ENCODE data around the gene CYP4F8. TPM values are rescaled to one million over a fixed set of nuclear protein-coding genes. Genes with fewer than 3 reads are reported as not detected.
A peak's percentile ranks its signal among the peaks of the same experiment; 100 is the strongest.
"Not testable (repeated sequence)": the region's sequence is repeated elsewhere in the genome, so short reads cannot be mapped to it uniquely, and the experiment has no call there.

The CYP4F8 gene
- total RNA-seq, 2 experiments from 2014 or later = not detected

GRCh38 chr19:15592506-15592905 is 22.5 kb upstream of the CYP4F8 start:
- H3K9me3 Mint-ChIP-seq (ENCODE audit: low read depth); H3K36me3 Mint-ChIP-seq; H3K4me1 Mint-ChIP-seq; H3K4me3 Mint-ChIP-seq; DNase-seq; H3K27ac Mint-ChIP-seq; ATAC-seq; CTCF ChIA-PET: not testable (repeated sequence)
- H3K27me3 Mint-ChIP-seq = peaks cover 11% of the 10 kb centered on the region

- H3K9me3 Mint-ChIP-seq (ENCODE audit: low read depth); H3K4me3 Mint-ChIP-seq; H3K36me3 Mint-ChIP-seq; CTCF ChIA-PET; H3K27me3 Mint-ChIP-seq; H3K27ac Mint-ChIP-seq; ATAC-seq; H3K4me1 Mint-ChIP-seq: not testable (repeated sequence)
- DNase-seq = peak; percentile 1
Measured at GRCh38 chr19:15593766-15594165, 21.3 kb upstream of the CYP4F8 start.

- CTCF ChIA-PET = no interaction called here
- H3K9me3 Mint-ChIP-seq (ENCODE audit: low read depth) = no peaks in the 10 kb centered on the region
- peak; percentile 9 for DNase-seq
- H3K4me1 Mint-ChIP-seq = no peaks in the 10 kb centered on the region
- H3K36me3 Mint-ChIP-seq = no peaks in the 10 kb centered on the region
- no peak overlapping the region for H3K4me3 Mint-ChIP-seq
- H3K27ac Mint-ChIP-seq = no peak overlapping the region
- peaks cover 8% of the 10 kb centered on the region for H3K27me3 Mint-ChIP-seq
- no peak for ATAC-seq
Measured at GRCh38 chr19:15595069-15595468, 19.9 kb upstream of the CYP4F8 start.

DNA sequence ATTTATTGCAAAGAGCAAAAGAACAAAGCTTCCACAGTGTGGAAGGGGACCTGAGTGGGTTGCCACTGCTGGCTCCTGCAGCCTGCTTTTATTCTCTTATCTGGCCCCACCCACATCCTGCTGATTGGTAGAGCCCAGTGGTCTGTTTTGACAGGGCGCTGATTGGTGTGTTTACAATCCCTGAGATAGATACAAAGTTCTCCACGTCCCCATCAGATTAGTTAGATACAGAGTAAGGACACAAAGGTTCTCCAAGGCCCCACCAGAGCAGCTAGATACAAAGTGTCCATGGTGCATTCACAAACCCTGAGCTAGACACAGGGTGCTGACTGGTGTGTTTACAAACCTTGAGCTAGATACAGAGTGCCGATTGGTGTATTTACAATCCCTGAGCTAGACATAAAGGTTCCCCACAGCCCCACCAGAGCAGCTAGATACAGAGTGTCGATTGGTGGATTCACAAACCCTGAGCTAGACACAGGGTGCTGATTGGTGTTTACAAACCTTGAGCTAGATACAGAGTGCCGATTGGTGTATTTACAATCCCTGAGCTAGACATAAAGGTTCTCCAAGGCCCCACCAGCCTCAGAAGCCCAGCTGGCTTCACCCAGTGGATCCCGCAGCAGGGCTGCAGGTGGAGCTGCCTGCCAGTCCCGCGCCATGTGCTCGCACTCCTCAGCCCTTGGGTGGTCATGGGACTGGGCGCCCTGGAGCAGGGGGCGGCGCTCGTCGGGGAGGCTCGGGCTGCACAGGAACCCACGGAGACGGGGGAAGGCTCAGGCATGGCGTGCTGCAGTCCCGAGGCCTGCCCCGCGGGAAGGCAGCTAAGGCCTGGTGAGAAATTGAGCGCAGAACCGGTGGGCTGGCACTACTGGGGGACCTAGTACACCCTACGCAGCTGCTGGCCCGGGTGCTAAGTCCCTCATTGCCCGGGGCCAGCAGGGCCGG is 6.8 kb upstream of the CYP4F8 start:
- H3K36me3 Mint-ChIP-seq = not testable (repeated sequence)

DNA sequence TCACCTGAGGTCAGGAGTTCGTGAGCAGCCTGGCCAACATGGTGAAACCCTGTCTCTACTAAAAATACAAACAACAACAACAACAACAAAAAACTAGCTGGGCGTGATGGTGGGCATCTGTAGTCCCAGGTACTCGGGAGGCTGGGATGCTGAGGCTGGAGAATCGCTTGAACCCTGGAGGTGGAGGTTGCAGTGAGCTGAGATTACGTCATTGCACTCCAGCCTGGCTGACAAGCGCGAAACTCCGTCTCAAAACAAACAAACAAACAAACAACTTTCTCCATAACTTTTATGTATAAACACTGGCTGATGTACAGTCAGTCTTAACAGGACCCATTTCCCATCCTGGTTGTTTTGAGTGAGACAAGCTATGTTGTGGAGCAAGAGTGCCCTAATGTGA is 5.8 kb upstream of the CYP4F8 start:
- DNase-seq (no peak), ATAC-seq (no peak)
- no peaks in the 10 kb centered on the region for H3K4me1 Mint-ChIP-seq
- no peak overlapping the region for H3K4me3 Mint-ChIP-seq
- CTCF ChIA-PET = no interaction called here
- no peaks in the 10 kb centered on the region for H3K27me3 Mint-ChIP-seq
- H3K27ac Mint-ChIP-seq = no peak overlapping the region
- no peaks in the 10 kb centered on the region for H3K9me3 Mint-ChIP-seq (ENCODE audit: low read depth)
- no peaks in the 10 kb centered on the region for H3K36me3 Mint-ChIP-seq

More for the DNA sequence above, 6.8 kb upstream of the CYP4F8 start:
- H3K4me3 Mint-ChIP-seq; H3K9me3 Mint-ChIP-seq (ENCODE audit: low read depth); ATAC-seq; H3K4me1 Mint-ChIP-seq; DNase-seq; CTCF ChIA-PET; H3K27me3 Mint-ChIP-seq; H3K27ac Mint-ChIP-seq: not testable (repeated sequence)

DNA sequence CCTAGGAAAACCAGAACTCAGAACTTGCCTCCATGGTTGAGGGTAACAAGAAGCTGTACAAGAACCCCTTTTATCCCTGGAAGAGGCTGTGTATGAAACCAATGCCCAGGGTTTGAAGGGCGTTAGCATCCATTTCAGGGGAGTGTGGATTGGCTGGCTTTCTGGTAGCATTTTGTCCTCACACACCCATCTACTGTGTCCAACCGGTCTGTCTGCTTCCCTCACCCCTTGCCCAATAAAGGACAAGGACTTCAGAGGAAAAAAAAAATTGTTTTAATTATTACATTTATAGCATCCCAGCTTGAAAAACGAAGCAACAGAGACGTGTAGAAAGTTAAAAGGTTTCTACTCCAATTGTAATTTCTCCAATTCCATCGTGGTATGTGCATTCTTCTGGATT is 2.7 kb upstream of the CYP4F8 start:
- Mint-ChIP-seq H3K27ac (no peak overlapping the region), H3K9me3 (ENCODE audit: low read depth) (peaks cover 6% of the 10 kb centered on the region), H3K27me3 (no peaks in the 10 kb centered on the region), H3K4me3 (no peak overlapping the region), H3K4me1 (no peaks in the 10 kb centered on the region), H3K36me3 (no peaks in the 10 kb centered on the region)
- ATAC-seq = no peak
- DNase-seq = no peak
- CTCF ChIA-PET = interaction anchor here (1.7 kb wide), 1 partner anchor 17 kb away, joined by 3 read pairs; no protein-coding TSS in a partner anchor

DNA sequence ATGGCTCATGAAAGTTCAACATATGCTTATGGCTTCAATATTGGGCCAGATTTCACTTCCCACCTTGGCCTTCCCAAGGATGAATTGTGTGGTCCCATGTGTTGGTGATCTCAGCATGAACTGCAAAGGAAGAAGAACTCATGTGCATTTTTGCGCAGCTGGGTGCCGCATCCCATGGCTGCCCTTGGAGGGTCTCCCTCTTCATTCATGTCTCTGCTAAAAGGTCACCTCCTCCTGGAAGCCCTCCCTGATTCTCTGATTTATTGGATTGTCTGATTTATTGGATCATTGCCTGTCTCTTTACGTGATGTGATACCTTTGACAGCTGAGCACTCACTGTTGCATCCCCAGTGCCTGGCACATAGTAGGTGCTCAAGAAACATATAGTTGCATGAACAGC is 1.7 kb upstream of the CYP4F8 start:
- H3K9me3 Mint-ChIP-seq (ENCODE audit: low read depth) = peaks cover 6% of the 10 kb centered on the region
- ATAC-seq (no peak), DNase-seq (no peak)
- no peak overlapping the region for H3K4me3 Mint-ChIP-seq
- CTCF ChIA-PET = no interaction called here
- H3K27ac Mint-ChIP-seq = no peak overlapping the region
- H3K36me3 Mint-ChIP-seq = no peaks in the 10 kb centered on the region
- H3K4me1 Mint-ChIP-seq = no peaks in the 10 kb centered on the region
- H3K27me3 Mint-ChIP-seq = no peaks in the 10 kb centered on the region

DNA sequence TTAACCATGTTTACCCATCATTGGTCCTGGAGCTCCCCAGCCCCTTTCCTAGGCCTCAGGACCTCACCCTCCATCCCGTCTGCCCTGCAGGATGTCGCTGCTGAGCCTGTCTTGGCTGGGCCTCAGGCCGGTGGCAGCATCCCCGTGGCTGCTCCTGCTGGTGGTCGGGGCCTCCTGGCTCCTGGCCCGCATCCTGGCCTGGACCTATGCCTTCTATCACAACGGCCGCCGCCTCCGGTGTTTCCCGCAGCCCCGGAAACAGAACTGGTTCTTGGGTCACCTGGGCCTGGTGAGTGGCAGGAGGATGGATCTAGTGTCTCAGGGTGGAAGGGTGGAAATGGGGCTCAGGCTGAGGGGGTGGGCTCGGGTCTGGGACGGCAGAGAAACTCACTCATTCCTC is 508 bp downstream of the CYP4F8 start:
- ATAC-seq = no peak
- no peak for DNase-seq
- CTCF ChIA-PET = no interaction called here

DNA sequence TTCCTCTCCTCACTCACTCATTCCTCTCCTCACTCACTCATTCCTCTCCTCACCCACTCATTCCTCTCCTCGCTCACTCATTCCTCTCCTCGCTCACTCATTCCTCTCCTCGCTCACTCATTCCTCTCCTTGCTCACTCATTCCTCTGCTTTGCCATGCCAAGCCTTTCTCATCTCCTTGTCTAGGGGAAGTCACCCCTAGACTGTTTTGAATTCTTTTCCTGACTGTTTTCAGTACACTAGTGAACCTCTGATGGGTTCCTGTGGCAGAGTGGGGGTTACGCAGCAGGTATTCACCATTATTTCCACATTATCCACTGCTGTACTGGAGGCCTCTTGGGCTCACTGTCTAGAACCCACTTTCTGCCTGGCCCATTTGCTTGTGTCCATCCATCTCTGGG is 1.2 kb downstream of the CYP4F8 start:
- H3K4me3 Mint-ChIP-seq = no peak overlapping the region
- ATAC-seq (no peak), DNase-seq (no peak)
- no peak overlapping the region for H3K27ac Mint-ChIP-seq
- H3K9me3 Mint-ChIP-seq (ENCODE audit: low read depth) = peaks cover 6% of the 10 kb centered on the region
- no peaks in the 10 kb centered on the region for H3K27me3 Mint-ChIP-seq
- CTCF ChIA-PET = no interaction called here
- no peaks in the 10 kb centered on the region for H3K36me3 Mint-ChIP-seq
- H3K4me1 Mint-ChIP-seq = no peaks in the 10 kb centered on the region

More for the DNA sequence above, 508 bp downstream of the CYP4F8 start:
- no peaks in the 10 kb centered on the region for H3K27me3 Mint-ChIP-seq
- no peaks in the 10 kb centered on the region for H3K4me1 Mint-ChIP-seq
- H3K27ac Mint-ChIP-seq = no peak overlapping the region
- H3K36me3 Mint-ChIP-seq = no peaks in the 10 kb centered on the region
- no peak overlapping the region for H3K4me3 Mint-ChIP-seq
- H3K9me3 Mint-ChIP-seq (ENCODE audit: low read depth) = peaks cover 6% of the 10 kb centered on the region

GRCh38 chr19:15616627-15617270 is 1.7 kb downstream of the CYP4F8 start:
- ATAC-seq (no peak), DNase-seq (no peak)
- Mint-ChIP-seq H3K4me3 (no peak overlapping the region), H3K4me1 (no peaks in the 10 kb centered on the region), H3K9me3 (ENCODE audit: low read depth) (peaks cover 6% of the 10 kb centered on the region), H3K27me3 (no peaks in the 10 kb centered on the region), H3K36me3 (no peaks in the 10 kb centered on the region), H3K27ac (no peak overlapping the region)
- CTCF ChIA-PET = no interaction called here

DNA sequence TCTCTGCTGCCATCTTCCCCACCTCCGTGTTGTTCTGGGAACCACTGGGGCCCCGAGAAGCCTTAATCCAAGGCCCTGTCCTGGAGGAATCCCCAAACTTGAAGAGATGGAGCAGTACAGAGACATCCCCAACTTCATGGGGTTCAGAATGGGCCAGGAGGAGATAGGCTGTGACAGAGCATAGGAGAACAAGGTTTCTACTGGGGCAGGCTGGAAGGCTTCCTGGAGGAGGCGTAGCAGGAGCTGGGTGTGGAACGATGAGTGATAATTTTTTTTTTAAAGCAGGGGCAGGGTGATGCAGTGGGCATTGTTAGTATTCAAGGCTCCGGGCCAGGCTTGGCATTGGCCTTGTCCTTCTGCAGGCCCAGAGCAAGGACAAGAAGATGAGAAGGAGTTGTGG is 3.3 kb downstream of the CYP4F8 start:
- no peak for ATAC-seq
- CTCF ChIA-PET = no interaction called here
- H3K27ac Mint-ChIP-seq = no peak overlapping the region
- no peaks in the 10 kb centered on the region for H3K27me3 Mint-ChIP-seq
- no peaks in the 10 kb centered on the region for H3K36me3 Mint-ChIP-seq
- H3K4me3 Mint-ChIP-seq = no peak overlapping the region
- DNase-seq = no peak
- peaks cover 6% of the 10 kb centered on the region for H3K9me3 Mint-ChIP-seq (ENCODE audit: low read depth)
- H3K4me1 Mint-ChIP-seq = no peaks in the 10 kb centered on the region

- DNase-seq (no peak), ATAC-seq (no peak)
- Mint-ChIP-seq H3K36me3 (no peaks in the 10 kb centered on the region), H3K27me3 (peaks cover 4% of the 10 kb centered on the region), H3K4me1 (no peaks in the 10 kb centered on the region), H3K4me3 (no peak overlapping the region), H3K9me3 (ENCODE audit: low read depth) (no peaks in the 10 kb centered on the region), H3K27ac (no peak overlapping the region)
- CTCF ChIA-PET = no interaction called here
Measured at GRCh38 chr19:15621801-15622200, 6.8 kb downstream of the CYP4F8 start.

DNA sequence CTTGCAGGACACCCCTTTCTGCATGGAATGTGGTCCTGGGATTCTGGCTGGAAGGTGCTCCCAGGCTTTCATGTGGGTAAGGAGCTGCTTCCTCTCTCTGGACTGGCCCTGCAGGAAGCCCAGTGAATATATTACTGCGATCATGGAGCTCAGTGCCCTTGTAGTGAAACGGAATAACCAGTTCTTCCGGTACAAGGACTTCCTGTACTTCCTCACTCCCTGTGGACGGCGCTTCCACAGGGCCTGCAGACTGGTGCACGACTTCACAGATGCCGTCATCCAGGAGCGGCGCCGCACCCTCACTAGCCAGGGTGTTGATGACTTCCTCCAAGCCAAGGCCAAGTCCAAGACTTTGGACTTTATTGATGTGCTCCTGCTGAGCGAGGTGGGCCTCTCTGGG is 8.0 kb downstream of the CYP4F8 start:
- Mint-ChIP-seq H3K36me3 (no peaks in the 10 kb centered on the region), H3K27ac (no peak overlapping the region), H3K4me3 (no peak overlapping the region), H3K9me3 (ENCODE audit: low read depth) (no peaks in the 10 kb centered on the region), H3K4me1 (no peaks in the 10 kb centered on the region), H3K27me3 (peaks cover 4% of the 10 kb centered on the region)
- no peak for ATAC-seq
- CTCF ChIA-PET = no interaction called here
- no peak for DNase-seq

- no peaks in the 10 kb centered on the region for H3K36me3 Mint-ChIP-seq
- peaks cover 4% of the 10 kb centered on the region for H3K27me3 Mint-ChIP-seq
- no peak for DNase-seq
- H3K4me1 Mint-ChIP-seq = no peaks in the 10 kb centered on the region
- CTCF ChIA-PET = no interaction called here
- H3K9me3 Mint-ChIP-seq (ENCODE audit: low read depth) = no peaks in the 10 kb centered on the region
- no peak overlapping the region for H3K27ac Mint-ChIP-seq
- ATAC-seq = no peak
- H3K4me3 Mint-ChIP-seq = no peak overlapping the region
Measured at GRCh38 chr19:15623711-15624318, 8.8 kb downstream of the CYP4F8 start.
